Skin epidermis (tissue), 12 donors: ENCODE data around the gene CSRP1.

Experiments used
- H3K27ac ChIP-seq, 21 experiments: fragments of 200-600 bp; sonication (generic) in 11 of 21; one replicate each; pipeline ENCODE4 v1.5.0; 2020; ENCODE audit warnings: mild to moderate bottlenecking in 3 of 21, inconsistent platforms in 2 of 21, moderate library complexity in 2 of 21
- H3K4me3 ChIP-seq, 7 experiments: fragments of 200-600 bp; sonication (generic) in 2 of 7; one replicate each; pipeline ENCODE4 v1.5.0; 2020; ENCODE audit warnings: inconsistent platforms in 2 of 7, mild to moderate bottlenecking in 2 of 7, moderate library complexity in 1 of 7

The CSRP1 gene

DNA sequence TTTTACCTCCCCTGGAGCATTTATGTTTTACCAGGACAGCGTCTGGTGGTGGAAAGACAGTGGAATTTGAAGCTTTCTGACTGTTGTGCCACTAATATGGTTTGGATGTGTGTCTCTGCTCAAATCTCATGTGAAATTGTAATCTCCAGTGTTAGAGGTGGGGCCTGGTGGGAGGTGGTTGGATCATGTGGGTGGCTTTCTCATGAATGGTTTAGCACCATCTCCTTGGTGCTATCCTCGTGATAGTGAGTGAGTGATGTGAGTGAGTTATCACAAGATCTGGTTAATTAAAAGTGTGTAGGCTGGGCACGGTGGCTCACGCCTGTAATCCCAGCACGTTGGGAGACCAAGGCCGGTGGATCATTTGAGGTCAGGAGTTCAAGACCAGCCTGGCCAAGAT is 61.6 kb downstream of the CSRP1 start:
- Histone ChIP-seq H3K27ac (no peak overlapping the region), H3K4me3 (no peak overlapping the region)

- no peak overlapping the region for H3K4me3 ChIP-seq
- H3K27ac ChIP-seq: no peak overlapping the region
Measured at GRCh38 chr1:201444792-201445191, 62.1 kb downstream of the CSRP1 start.

DNA sequence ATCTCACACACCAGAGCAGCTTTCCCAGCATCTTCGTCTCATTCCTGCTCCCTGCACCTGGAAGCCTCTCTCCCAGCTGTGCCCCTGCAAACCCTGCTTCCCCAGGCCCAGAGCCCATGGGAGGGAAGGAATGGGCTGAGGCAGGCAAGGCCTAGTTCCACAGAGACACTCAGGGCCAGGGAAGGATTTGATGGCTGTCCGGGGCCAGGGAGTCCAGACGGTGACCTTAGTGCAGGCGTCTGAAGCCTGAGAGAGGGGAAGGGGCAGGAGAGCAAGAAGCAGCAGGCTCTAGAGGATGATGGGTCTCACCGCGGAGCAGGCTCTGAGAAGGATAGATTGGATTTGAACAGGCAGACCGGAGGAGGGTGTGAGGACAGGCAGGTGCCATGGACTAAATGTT is 63.2 kb downstream of the CSRP1 start:
- Histone ChIP-seq H3K4me3 (no peak overlapping the region), H3K27ac (no peak overlapping the region)

GRCh38 chr1:201436969-201437368 is 70.0 kb downstream of the CSRP1 start:
- Histone ChIP-seq H3K27ac (no peak overlapping the region), H3K4me3 (no peak overlapping the region)

GRCh38 chr1:201436393-201436792 is 70.5 kb downstream of the CSRP1 start:
- Histone ChIP-seq H3K27ac (no peak overlapping the region), H3K4me3 (no peak overlapping the region)

GRCh38 chr1:201434266-201434665 is 72.7 kb downstream of the CSRP1 start:
- Histone ChIP-seq H3K27ac (no peak overlapping the region), H3K4me3 (no peak overlapping the region)

DNA sequence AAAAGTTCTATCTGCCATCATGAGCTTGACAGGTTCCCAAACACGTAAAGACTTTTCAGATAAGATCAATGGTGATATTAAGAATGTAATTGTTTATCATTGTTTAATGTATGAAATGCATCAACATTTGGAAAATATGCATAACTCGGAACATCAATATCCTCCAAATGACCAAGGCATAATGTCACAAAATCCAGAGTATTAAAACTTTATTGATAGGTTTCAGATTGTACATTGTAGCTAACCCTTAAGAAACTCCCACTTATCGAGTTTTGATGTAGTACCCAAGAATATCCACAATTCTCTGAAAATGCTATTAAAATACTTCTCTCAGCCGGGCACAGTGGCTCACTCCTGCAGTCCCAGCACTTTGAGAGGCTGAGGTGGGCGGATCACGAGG is 73.3 kb downstream of the CSRP1 start:
- H3K4me3 ChIP-seq: no peak overlapping the region
- H3K27ac ChIP-seq: no peak overlapping the region
